HTR-8/SVneo (cell line): ENCODE data around the gene CEBPG.

Source experiments
- DNase-seq: peaks from one replicate; pipeline ENCODE4 v3.0.0; 2011; ENCODE audit warnings: low spot score, mixed read lengths; ENCODE audit not compliant: insufficient read length
- FAIRE-seq: peaks from 2 replicates; lab custom pipeline; 2011; peaks lifted over from hg19 to GRCh38; lab: Jason Lieb, UNC

The CEBPG gene

GRCh38 chr19:33373453-33374235 lies at the start of gene CEBPG:
Gene CEBPG (plus strand): TSS chr19:33373709. CDS start chr19:33379240, 5,531 bp downstream.
- peak; percentile 88 for DNase-seq
- FAIRE-seq, result peak; percentile 65

- DNase-seq (no peak), FAIRE-seq (no peak)
Measured at GRCh38 chr19:33324628-33325027, 48.9 kb upstream of the CEBPG start.

- DNase-seq, result no peak
- FAIRE-seq, result no peak
Measured at GRCh38 chr19:33325920-33326319, 47.6 kb upstream of the CEBPG start.

- FAIRE-seq (no peak), DNase-seq (no peak)
Measured at GRCh38 chr19:33329060-33329459, 44.4 kb upstream of the CEBPG start.

GRCh38 chr19:33329736-33330135 lies 43.8 kb upstream of the CEBPG start:
- no peak for FAIRE-seq
- no peak for DNase-seq

GRCh38 chr19:33332248-33332647 lies 41.3 kb upstream of the CEBPG start:
- DNase-seq (no peak), FAIRE-seq (no peak)

- FAIRE-seq (no peak), DNase-seq (no peak)
Measured at GRCh38 chr19:33333151-33333550, 40.4 kb upstream of the CEBPG start.

- DNase-seq (no peak), FAIRE-seq (no peak)
Measured at GRCh38 chr19:33333642-33334041, 39.9 kb upstream of the CEBPG start.

- no peak for FAIRE-seq
Measured at GRCh38 chr19:33334271-33334670, 39.2 kb upstream of the CEBPG start.

GRCh38 chr19:33335446-33335845 lies 38.1 kb upstream of the CEBPG start:
- FAIRE-seq (no peak), DNase-seq (no peak)

More at GRCh38 chr19:33334271-33334670, 39.2 kb upstream of the CEBPG start:
- no peak for DNase-seq

GRCh38 chr19:33339016-33339984 lies 34.2 kb upstream of the CEBPG start:
- DNase-seq (no peak), FAIRE-seq (no peak)

- FAIRE-seq, result no peak
- DNase-seq, result no peak
Measured at GRCh38 chr19:33340991-33341390, 32.5 kb upstream of the CEBPG start.

GRCh38 chr19:33343301-33343700 lies 30.2 kb upstream of the CEBPG start:
- FAIRE-seq (no peak), DNase-seq (no peak)

- no peak for DNase-seq
Measured at GRCh38 chr19:33343859-33344572, 29.5 kb upstream of the CEBPG start.

GRCh38 chr19:33344573-33344925 lies 29.0 kb upstream of the CEBPG start:
- no peak for FAIRE-seq
- DNase-seq, result no peak

More at GRCh38 chr19:33343859-33344572, 29.5 kb upstream of the CEBPG start:
- no peak for FAIRE-seq

- DNase-seq, result no peak
- no peak for FAIRE-seq
Measured at GRCh38 chr19:33345163-33345562, 28.3 kb upstream of the CEBPG start.

GRCh38 chr19:33346665-33347064 lies 26.8 kb upstream of the CEBPG start:
- no peak for DNase-seq
- no peak for FAIRE-seq

- DNase-seq, result no peak
- no peak for FAIRE-seq
Measured at GRCh38 chr19:33347300-33347699, 26.2 kb upstream of the CEBPG start.

GRCh38 chr19:33348301-33349010 lies 25.1 kb upstream of the CEBPG start:
- FAIRE-seq (peak; percentile 36), DNase-seq (no peak)
